CD8-positive, alpha-beta memory T cell (primary cell): ENCODE results near the gene NANOS1. TPM values are rescaled to one million over a fixed set of nuclear protein-coding genes. Genes with fewer than 3 reads are reported as not detected.

Experiments
- CTCF ChIA-PET: fragments of 350-600 bp; sonication (Branson Sonifier 250); formaldehyde crosslinking; loops from one replicate; lab custom pipeline; 2021; ENCODE audit warnings: antibody characterized with exemption; lab: Charles Lee
- POLR2A ChIA-PET: fragments of 350-600 bp; sonication (Branson Sonifier 250); formaldehyde crosslinking; loops from one replicate; lab custom pipeline; 2021; ENCODE audit warnings: antibody characterized with exemption; lab: Charles Lee
- DNase-seq, 5 donors: peaks; one replicate each; pipeline versions ENCODE4 v3.0.0 to v3.0.0-alpha.2; 2020 to 2022; ENCODE audit warnings: mixed read lengths in 1 of 5
- H3K27ac ChIP-seq: one replicate; pipeline ENCODE4 v1.7.0; 2013; ENCODE audit warnings: low read depth, mild to moderate bottlenecking, low read length, moderate library complexity
- H3K27me3 ChIP-seq: 2 replicates; pipeline ENCODE4 v1.7.0; 2013; ENCODE audit warnings: low read length, mild to moderate bottlenecking; ENCODE audit not compliant: insufficient read depth, poor library complexity, severe bottlenecking
- H3K36me3 ChIP-seq: 2 replicates; pipeline ENCODE4 v1.7.0; 2013; ENCODE audit warnings: mild to moderate bottlenecking, low read length, moderate library complexity; ENCODE audit not compliant: insufficient read depth
- H3K4me1 ChIP-seq: 2 replicates; pipeline ENCODE4 v1.7.0; 2013; ENCODE audit warnings: mild to moderate bottlenecking, low read length, moderate library complexity; ENCODE audit not compliant: insufficient read depth
- H3K4me3 ChIP-seq: 2 replicates; pipeline ENCODE4 v1.7.0; 2013; ENCODE audit warnings: mild to moderate bottlenecking, low read length
- H3K9me3 ChIP-seq: 2 replicates; pipeline ENCODE4 v1.7.0; 2013; ENCODE audit warnings: mild to moderate bottlenecking, low read length
- H3K27ac Mint-ChIP-seq, 8 donors: one replicate each; pipeline ENCODE4 v1.8.0; 2020 to 2021; ENCODE audit warnings: mixed read lengths in 8 of 8, mild to moderate bottlenecking in 6 of 8, inconsistent platforms in 3 of 8, moderate library complexity in 3 of 8
- H3K27me3 Mint-ChIP-seq, 2 donors: one replicate each; pipeline ENCODE4 v1.8.0; 2020 to 2021; ENCODE audit warnings: mixed read lengths in 2 of 2, mild to moderate bottlenecking in 1 of 2, moderate library complexity in 1 of 2
- H3K36me3 Mint-ChIP-seq, 3 donors: one replicate each; pipeline ENCODE4 v1.8.0; 2020 to 2021; ENCODE audit warnings: mixed read lengths in 3 of 3, inconsistent platforms in 1 of 3, mild to moderate bottlenecking in 1 of 3
- H3K4me1 Mint-ChIP-seq, 3 donors: one replicate each; pipeline ENCODE4 v1.8.0; 2020 to 2021; ENCODE audit warnings: mixed read lengths in 3 of 3, inconsistent platforms in 1 of 3, mild to moderate bottlenecking in 1 of 3
- H3K4me3 Mint-ChIP-seq, 7 donors: one replicate each; pipeline ENCODE4 v1.8.0; 2020 to 2021; ENCODE audit warnings: mixed read lengths in 7 of 7, mild to moderate bottlenecking in 6 of 7, moderate library complexity in 4 of 7, inconsistent platforms in 2 of 7
- H3K9me3 Mint-ChIP-seq, 5 donors: one replicate each; pipeline ENCODE4 v1.8.0; 2020 to 2022; ENCODE audit warnings: mixed read lengths in 5 of 5, mild to moderate bottlenecking in 3 of 5, moderate library complexity in 2 of 5, inconsistent platforms in 1 of 5
- polyA plus RNA-seq: library from polyadenylated mRNA; unstranded; fragments of 300-500 nt; fragmentation: Illumina TruSeq; gene quantifications from one replicate; pipeline ENCODE4 v1.2.3, GENCODE V29; 2021
- total RNA-seq, 2 experiments: library from RNA; stranded (reverse); gene quantifications; one replicate each; pipeline ENCODE4 v1.2.3, GENCODE V29; 2021

The NANOS1 gene
- total and polyA plus RNA-seq, 3 experiments from 2014 or later = 0.07 to 0.61 (median 0.22) TPM

DNA sequence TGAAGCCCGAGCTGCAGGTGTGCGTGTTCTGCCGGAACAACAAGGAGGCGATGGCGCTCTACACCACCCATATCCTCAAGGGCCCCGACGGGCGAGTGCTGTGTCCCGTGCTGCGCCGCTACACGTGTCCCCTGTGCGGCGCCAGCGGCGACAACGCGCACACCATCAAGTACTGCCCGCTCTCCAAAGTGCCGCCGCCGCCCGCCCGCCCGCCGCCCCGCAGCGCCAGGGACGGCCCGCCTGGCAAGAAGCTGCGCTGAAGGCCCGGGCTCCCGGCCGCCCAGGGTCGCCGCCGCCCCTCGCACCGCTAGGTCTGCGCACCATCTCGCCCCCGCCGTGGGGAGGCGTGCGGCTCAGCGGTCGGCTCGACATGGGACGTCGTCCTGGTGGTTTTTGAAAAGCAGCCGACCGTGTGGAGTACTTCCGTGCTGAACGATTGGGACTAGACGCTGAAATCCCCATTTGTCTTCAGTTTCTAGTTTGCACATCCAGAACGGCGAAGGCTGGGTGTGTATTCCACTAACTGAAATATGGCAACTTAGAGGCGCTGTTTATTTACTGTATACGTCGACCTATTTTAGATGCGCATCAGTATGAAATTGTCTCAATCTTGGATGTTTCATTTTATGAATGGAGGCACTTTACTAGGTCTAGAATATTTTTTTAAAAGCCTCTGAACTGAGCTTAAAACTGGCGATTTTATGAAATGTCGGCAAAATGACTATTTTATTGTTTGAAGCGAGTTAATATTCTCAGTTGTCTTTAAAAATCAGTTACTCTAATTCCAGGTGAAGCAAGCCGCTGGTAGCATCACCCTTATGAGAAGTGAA lies 1.1 kb downstream of the NANOS1 start:
- no peak overlapping the region for H3K4me3 ChIP-seq
- H3K27me3 ChIP-seq = no peaks in the 10 kb centered on the region
- ChIA-PET CTCF (interaction anchor here (1.3 to 1.5 kb wide), 2 partner anchors 45 to 462 kb away, joined by 3 read pairs; no protein-coding TSS in a partner anchor), POLR2A (interaction anchor here (0.6 to 1.6 kb wide), 3 partner anchors 49 to 276 kb away, joined by 3 to 5 read pairs (median 4); partner anchors contain the start of genes CACUL1 and EIF3A)
- Mint-ChIP-seq H3K4me3 (peak overlapping the region; percentile 75 to 87 (median 80)), H3K9me3 (no peaks in the 10 kb centered on the region), H3K36me3 (peaks cover 0 to 22% (median 8%) of the 10 kb centered on the region in 3 donors), H3K4me1 (peaks cover 8 to 18% (median 10%) of the 10 kb centered on the region in 3 donors), H3K27me3 (no peaks in the 10 kb centered on the region), H3K27ac (peak overlapping the region in 2 of 8 donors; percentile 11 to 53)
- DNase-seq = peak; percentile 12 to 69 (median 32)
- H3K4me1 ChIP-seq = peaks cover 11% of the 10 kb centered on the region
- H3K9me3 ChIP-seq = no peaks in the 10 kb centered on the region
- H3K36me3 ChIP-seq = peaks cover 9% of the 10 kb centered on the region
- H3K27ac ChIP-seq = no peak overlapping the region

DNA sequence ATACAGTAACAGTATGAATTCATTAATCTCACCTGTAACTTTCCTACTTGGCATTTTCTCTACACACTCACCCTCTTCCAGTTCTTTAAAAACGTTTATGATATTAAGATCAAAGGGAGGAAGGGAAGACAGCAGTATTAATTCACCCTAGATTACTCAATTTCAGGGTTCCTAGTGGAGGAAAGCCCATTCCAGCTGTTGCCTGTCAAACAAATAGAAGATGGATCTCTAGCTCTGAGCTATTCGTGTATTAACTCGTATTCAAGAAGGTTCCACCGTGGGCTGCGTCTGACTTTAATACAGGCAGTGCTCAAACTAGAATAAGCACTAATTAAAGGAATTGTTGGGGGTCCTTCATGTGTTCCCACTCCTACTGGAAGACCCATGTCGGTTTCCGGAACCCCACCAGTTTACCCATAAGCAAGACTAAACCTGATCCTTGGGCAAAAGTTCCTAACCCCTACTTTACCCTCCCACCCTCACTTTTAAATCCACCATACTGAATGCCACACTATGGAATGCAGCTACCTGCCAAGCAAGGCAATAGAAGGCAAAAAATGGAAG lies 2.1 kb downstream of the NANOS1 start:
- no peak overlapping the region for H3K4me3 ChIP-seq
- POLR2A ChIA-PET = no interaction called here
- peaks cover 8 to 18% (median 10%) of the 10 kb centered on the region in 3 donors for H3K4me1 Mint-ChIP-seq
- H3K36me3 Mint-ChIP-seq = peaks cover 0 to 31% (median 9%) of the 10 kb centered on the region in 3 donors
- peak overlapping the region in 5 of 7 donors; percentile 75 to 87 (median 82) for H3K4me3 Mint-ChIP-seq
- H3K27me3 Mint-ChIP-seq = no peaks in the 10 kb centered on the region
- H3K36me3 ChIP-seq = peaks cover 9% of the 10 kb centered on the region
- no peaks in the 10 kb centered on the region for H3K9me3 Mint-ChIP-seq
- H3K27ac ChIP-seq = no peak overlapping the region
- peaks cover 11% of the 10 kb centered on the region for H3K4me1 ChIP-seq
- no peaks in the 10 kb centered on the region for H3K9me3 ChIP-seq
- H3K27ac Mint-ChIP-seq = no peak overlapping the region
- H3K27me3 ChIP-seq = no peaks in the 10 kb centered on the region
- no peak for DNase-seq
- CTCF ChIA-PET = interaction anchor here (1.2 kb wide), 1 partner anchor 413 kb away, joined by 3 read pairs; no protein-coding TSS in a partner anchor

DNA sequence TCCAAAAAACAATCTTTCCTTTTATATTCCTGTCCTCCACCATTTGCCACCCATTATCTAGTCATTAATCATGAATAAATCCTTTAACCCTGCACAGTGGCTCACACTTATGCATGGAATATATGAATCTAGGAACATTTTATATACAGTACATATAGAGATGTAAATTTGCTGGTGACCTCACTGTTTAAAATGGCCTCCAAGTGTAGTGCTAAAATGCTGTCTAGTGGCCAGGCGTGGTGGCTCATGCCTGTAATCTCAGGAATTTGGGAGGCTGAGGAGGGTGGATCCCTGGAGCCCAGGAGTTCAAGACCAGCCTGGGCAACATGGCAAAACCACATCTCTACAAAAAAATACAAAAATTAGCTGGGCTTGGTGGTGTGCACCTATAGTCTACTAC lies 9.6 kb downstream of the NANOS1 start:
- Histone ChIP-seq H3K27me3 (no peaks in the 10 kb centered on the region), H3K27ac (no peak overlapping the region), H3K9me3 (no peaks in the 10 kb centered on the region), H3K4me1 (no peaks in the 10 kb centered on the region), H3K36me3 (peaks cover 69% of the 10 kb centered on the region), H3K4me3 (no peak overlapping the region)
- Mint-ChIP-seq H3K9me3 (no peaks in the 10 kb centered on the region), H3K27me3 (no peaks in the 10 kb centered on the region), H3K4me1 (peaks cover 13 to 25% (median 23%) of the 10 kb centered on the region in 3 donors), H3K27ac (no peak overlapping the region), H3K4me3 (no peak overlapping the region), H3K36me3 (peaks cover 18 to 87% (median 35%) of the 10 kb centered on the region in 3 donors)
- ChIA-PET POLR2A (no interaction called here), CTCF (no interaction called here)
- no peak for DNase-seq

DNA sequence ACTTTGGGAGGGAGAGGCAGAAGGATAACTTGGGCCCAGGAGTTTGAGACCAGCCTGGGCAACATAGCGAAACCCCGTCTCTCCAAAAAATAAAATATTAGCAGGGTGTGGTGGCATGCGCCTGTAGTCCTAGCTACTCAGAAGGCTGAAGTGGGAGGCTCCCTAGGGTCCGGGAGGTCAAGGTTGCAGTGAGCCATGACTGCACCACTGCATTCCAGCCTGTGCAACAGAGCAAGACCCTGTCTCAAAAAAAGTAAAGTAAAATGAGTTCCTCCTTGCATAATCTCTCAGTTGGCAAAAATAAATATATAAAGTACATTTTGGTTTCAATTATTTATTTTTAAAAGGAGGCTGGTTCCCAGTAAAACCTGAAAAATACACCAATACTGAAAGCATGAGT lies 11.8 kb downstream of the NANOS1 start:
- peaks cover 17 to 35% (median 32%) of the 10 kb centered on the region in 3 donors for H3K4me1 Mint-ChIP-seq
- H3K27ac ChIP-seq = no peak overlapping the region
- no peaks in the 10 kb centered on the region for H3K27me3 Mint-ChIP-seq
- no peaks in the 10 kb centered on the region for H3K4me1 ChIP-seq
- POLR2A ChIA-PET = interaction anchor here (0.7 kb wide), 1 partner anchor 13 kb away, joined by 5 read pairs; no protein-coding TSS in a partner anchor
- no peaks in the 10 kb centered on the region for H3K27me3 ChIP-seq
- no peaks in the 10 kb centered on the region for H3K9me3 ChIP-seq
- CTCF ChIA-PET = no interaction called here
- peaks cover 18 to 91% (median 38%) of the 10 kb centered on the region in 3 donors for H3K36me3 Mint-ChIP-seq
- H3K27ac Mint-ChIP-seq = no peak overlapping the region
- no peaks in the 10 kb centered on the region for H3K9me3 Mint-ChIP-seq
- no peak overlapping the region for H3K4me3 Mint-ChIP-seq
- peaks cover 78% of the 10 kb centered on the region for H3K36me3 ChIP-seq
- no peak overlapping the region for H3K4me3 ChIP-seq
- DNase-seq = no peak

DNA sequence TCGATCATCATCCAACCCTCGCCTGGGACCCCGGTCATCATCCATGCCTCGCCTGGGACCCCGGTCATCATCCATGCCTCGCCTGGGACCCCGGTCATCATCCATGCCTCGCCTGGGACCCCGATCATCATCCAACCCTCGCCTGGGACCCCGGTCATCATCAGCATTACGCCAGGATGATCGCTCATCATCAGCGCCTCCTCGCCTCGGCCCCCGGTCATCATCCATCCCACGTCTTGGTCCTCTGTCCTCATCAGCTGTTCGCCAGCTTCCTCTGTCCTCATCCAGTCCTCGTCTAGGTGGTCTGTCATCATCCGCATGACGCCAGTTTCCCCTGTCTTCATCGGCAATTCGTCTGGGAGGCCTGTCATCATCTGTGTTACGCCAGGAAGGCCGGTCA lies 12.7 kb downstream of the NANOS1 start:
- H3K36me3 Mint-ChIP-seq = peaks cover 13 to 93% (median 39%) of the 10 kb centered on the region in 3 donors
- POLR2A ChIA-PET = no interaction called here

GRCh38 chr10:119045561-119045960 lies 16.0 kb downstream of the NANOS1 start:
- H3K4me1 Mint-ChIP-seq = peaks cover 25 to 49% (median 39%) of the 10 kb centered on the region in 3 donors
- ChIA-PET POLR2A (interaction anchor here (0.7 kb wide), 1 partner anchor 1726 kb away, joined by 4 read pairs; no protein-coding TSS in a partner anchor), CTCF (no interaction called here)
- H3K27ac Mint-ChIP-seq = no peak overlapping the region
- no peak overlapping the region for H3K4me3 Mint-ChIP-seq
- H3K9me3 Mint-ChIP-seq = no peaks in the 10 kb centered on the region
- DNase-seq = no peak
- Histone ChIP-seq H3K36me3 (peaks cover 74% of the 10 kb centered on the region), H3K4me1 (no peaks in the 10 kb centered on the region), H3K27ac (no peak overlapping the region), H3K4me3 (no peak overlapping the region), H3K9me3 (no peaks in the 10 kb centered on the region), H3K27me3 (no peaks in the 10 kb centered on the region)
- H3K36me3 Mint-ChIP-seq = peaks cover 21 to 94% (median 38%) of the 10 kb centered on the region in 3 donors
- no peaks in the 10 kb centered on the region for H3K27me3 Mint-ChIP-seq

More for the DNA sequence above, 12.7 kb downstream of the NANOS1 start:
- peak overlapping the region in 2 of 8 donors; percentile 37 to 83 for H3K27ac Mint-ChIP-seq
- H3K9me3 Mint-ChIP-seq = no peaks in the 10 kb centered on the region
- H3K27ac ChIP-seq = no peak overlapping the region
- no peaks in the 10 kb centered on the region for H3K27me3 Mint-ChIP-seq
- H3K4me3 ChIP-seq = no peak overlapping the region
- no peaks in the 10 kb centered on the region for H3K4me1 ChIP-seq
- DNase-seq = no peak
- no peaks in the 10 kb centered on the region for H3K9me3 ChIP-seq
- CTCF ChIA-PET = no interaction called here
- H3K36me3 ChIP-seq = peaks cover 77% of the 10 kb centered on the region
- peaks cover 19 to 39% (median 34%) of the 10 kb centered on the region in 3 donors for H3K4me1 Mint-ChIP-seq
- H3K4me3 Mint-ChIP-seq = peak overlapping the region in 1 of 7 donors; percentile 3
- H3K27me3 ChIP-seq = no peaks in the 10 kb centered on the region

DNA sequence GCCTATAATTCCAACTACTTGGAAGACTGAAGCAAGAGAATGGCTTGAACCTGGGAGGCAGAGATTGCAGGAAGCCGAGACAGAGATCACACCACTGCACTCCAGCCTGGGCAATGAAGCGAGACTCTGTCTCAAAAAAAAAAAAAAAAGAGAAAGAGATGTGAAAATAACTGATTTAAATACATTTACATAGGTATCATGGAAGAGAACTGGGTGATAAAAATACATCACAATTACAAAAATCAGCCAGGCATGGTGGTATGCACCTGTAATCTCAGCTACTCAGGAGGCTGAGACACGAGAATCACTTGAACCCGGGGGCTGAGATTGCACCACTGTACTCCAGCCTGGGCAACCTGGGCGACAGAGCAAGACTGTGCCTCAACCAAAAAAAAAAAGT lies 19.8 kb downstream of the NANOS1 start:
- POLR2A ChIA-PET = no interaction called here
- H3K4me3 Mint-ChIP-seq = no peak overlapping the region

More for the DNA sequence above, 19.8 kb downstream of the NANOS1 start:
- Mint-ChIP-seq H3K27ac (peak overlapping the region in 1 of 8 donors; percentile 35), H3K36me3 (peaks cover 26 to 95% (median 34%) of the 10 kb centered on the region in 3 donors), H3K9me3 (no peaks in the 10 kb centered on the region), H3K27me3 (no peaks in the 10 kb centered on the region), H3K4me1 (peaks cover 26 to 46% (median 43%) of the 10 kb centered on the region in 3 donors)
- no peak for DNase-seq
- H3K9me3 ChIP-seq = no peaks in the 10 kb centered on the region
- no peak overlapping the region for H3K27ac ChIP-seq
- H3K27me3 ChIP-seq = no peaks in the 10 kb centered on the region
- H3K4me1 ChIP-seq = no peaks in the 10 kb centered on the region
- CTCF ChIA-PET = no interaction called here
- peaks cover 76% of the 10 kb centered on the region for H3K36me3 ChIP-seq
- no peak overlapping the region for H3K4me3 ChIP-seq
